Calu3 (cell line): ENCODE results near the gene FGF14. TPM values are rescaled to one million over a fixed set of nuclear protein-coding genes. Genes with fewer than 3 reads are reported as not detected.

Experiments used
- BruUV-seq: library from RNA; stranded (reverse); fragments of 400-500 nt; replicated peaks from 2 replicates; lab custom pipeline; 2021; lab: Mats Ljungman, UMichigan
- CTCF ChIA-PET: fragments of 300-600 bp; sonication (Branson Sonifier 250); formaldehyde crosslinking; loops from one replicate; lab custom pipeline; 2022; ENCODE audit warnings: antibody characterized with exemption; lab: Charles Lee
- DNase-seq: peaks from one replicate; pipeline ENCODE4 v3.0.0; 2022
- H3K27ac Mint-ChIP-seq: one replicate; pipeline ENCODE4 v1.8.0; 2022; ENCODE audit warnings: mixed read lengths; ENCODE audit not compliant: unreplicated experiment
- H3K27me3 Mint-ChIP-seq: one replicate; pipeline ENCODE4 v1.8.0; 2022; ENCODE audit warnings: mixed read lengths; ENCODE audit not compliant: unreplicated experiment
- H3K36me3 Mint-ChIP-seq: one replicate; pipeline ENCODE4 v1.8.0; 2022; ENCODE audit warnings: mild to moderate bottlenecking, moderate library complexity, mixed read lengths; ENCODE audit not compliant: insufficient read depth, unreplicated experiment
- H3K4me1 Mint-ChIP-seq: one replicate; pipeline ENCODE4 v1.8.0; 2022; ENCODE audit warnings: mild to moderate bottlenecking, low read depth, mixed read lengths; ENCODE audit not compliant: unreplicated experiment
- H3K4me3 Mint-ChIP-seq: one replicate; pipeline ENCODE4 v1.8.0; 2022; ENCODE audit warnings: mild to moderate bottlenecking, low read depth, moderate library complexity, mixed read lengths; ENCODE audit not compliant: unreplicated experiment
- H3K9me3 Mint-ChIP-seq: one replicate; pipeline ENCODE4 v1.8.0; 2022; ENCODE audit warnings: low read depth, mixed read lengths; ENCODE audit not compliant: unreplicated experiment
- intact Hi-C: fragments of 100-400 bp; cut with micrococcal nuclease; formaldehyde crosslinking; loops from one replicate; pipeline ENCODE4 v1.10.0; 2022; ENCODE audit not compliant: unreplicated experiment
- total RNA-seq: library from RNA; stranded (reverse); gene quantifications from 2 replicates; pipeline ENCODE4 v1.2.3, GENCODE V29; 2022
- TF ChIP-seq, protein P1 (sequence below): fragments of 200-600 bp; IDR thresholded peaks from one replicate; pipeline ENCODE4 v1.8.0; 2022; ENCODE audit warnings: antibody characterized with exemption; ENCODE audit not compliant: unreplicated experiment

Gene FGF14
- total RNA-seq, 1 experiment from 2014 or later: 0.21 TPM

DNA sequence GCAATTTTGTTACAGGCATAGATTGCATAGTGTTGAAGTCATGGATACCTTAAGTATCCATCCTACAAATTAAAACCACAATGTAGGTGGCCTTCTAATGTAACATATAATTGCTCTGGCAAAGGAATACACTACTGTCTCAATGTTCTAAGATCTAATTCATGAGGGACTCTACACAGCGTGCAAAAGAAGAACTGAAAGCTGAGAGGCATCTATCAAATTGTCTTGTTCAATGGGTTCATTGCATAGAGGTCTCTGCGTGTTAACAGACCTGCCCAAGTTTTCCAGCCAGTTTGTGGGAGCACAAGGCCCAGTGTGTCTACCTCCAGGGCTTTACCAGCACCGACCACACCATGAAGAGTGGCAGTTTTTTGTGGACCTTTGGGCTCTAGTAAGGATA is 498.0 kb downstream of the FGF14 start:
- Mint-ChIP-seq H3K27ac (no peak overlapping the region), H3K4me3 (no peak overlapping the region), H3K9me3 (no peaks in the 10 kb centered on the region), H3K36me3 (no peaks in the 10 kb centered on the region), H3K4me1 (no peaks in the 10 kb centered on the region), H3K27me3 (no peaks in the 10 kb centered on the region)
- TF ChIP-seq, protein P1, sequence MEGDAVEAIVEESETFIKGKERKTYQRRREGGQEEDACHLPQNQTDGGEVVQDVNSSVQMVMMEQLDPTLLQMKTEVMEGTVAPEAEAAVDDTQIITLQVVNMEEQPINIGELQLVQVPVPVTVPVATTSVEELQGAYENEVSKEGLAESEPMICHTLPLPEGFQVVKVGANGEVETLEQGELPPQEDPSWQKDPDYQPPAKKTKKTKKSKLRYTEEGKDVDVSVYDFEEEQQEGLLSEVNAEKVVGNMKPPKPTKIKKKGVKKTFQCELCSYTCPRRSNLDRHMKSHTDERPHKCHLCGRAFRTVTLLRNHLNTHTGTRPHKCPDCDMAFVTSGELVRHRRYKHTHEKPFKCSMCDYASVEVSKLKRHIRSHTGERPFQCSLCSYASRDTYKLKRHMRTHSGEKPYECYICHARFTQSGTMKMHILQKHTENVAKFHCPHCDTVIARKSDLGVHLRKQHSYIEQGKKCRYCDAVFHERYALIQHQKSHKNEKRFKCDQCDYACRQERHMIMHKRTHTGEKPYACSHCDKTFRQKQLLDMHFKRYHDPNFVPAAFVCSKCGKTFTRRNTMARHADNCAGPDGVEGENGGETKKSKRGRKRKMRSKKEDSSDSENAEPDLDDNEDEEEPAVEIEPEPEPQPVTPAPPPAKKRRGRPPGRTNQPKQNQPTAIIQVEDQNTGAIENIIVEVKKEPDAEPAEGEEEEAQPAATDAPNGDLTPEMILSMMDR: no peak
- intact Hi-C loops: no loop called here
- DNase-seq: no peak
- CTCF ChIA-PET: no interaction called here
- no TSS peak for BruUV-seq

DNA sequence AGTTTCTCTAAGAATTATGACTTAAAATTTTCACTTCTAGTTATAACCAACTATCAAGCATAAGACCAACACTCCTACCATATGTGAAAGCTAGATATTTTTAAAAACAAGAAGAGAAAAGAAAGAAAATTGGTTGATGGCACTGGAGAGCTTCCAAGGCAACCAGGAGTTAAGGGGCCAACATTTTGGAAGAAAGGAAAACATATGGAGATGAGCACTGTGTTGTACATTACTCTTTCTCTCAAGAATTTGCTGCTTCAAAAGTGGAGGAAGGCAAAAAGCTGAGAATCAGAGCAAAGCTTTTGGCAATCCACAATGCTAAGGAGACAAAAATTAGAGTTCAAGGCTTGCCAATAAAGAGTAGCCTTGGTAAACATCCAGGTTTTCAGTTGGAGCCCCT is 503.2 kb downstream of the FGF14 start:
- intact Hi-C loops: no loop called here
- no TSS peak for BruUV-seq
- Mint-ChIP-seq H3K9me3 (no peaks in the 10 kb centered on the region), H3K36me3 (no peaks in the 10 kb centered on the region), H3K27ac (no peak overlapping the region), H3K4me3 (no peak overlapping the region), H3K4me1 (peaks cover 9% of the 10 kb centered on the region), H3K27me3 (no peaks in the 10 kb centered on the region)
- CTCF ChIA-PET: no interaction called here
- no peak for DNase-seq
- TF ChIP-seq, protein P1: no peak

DNA sequence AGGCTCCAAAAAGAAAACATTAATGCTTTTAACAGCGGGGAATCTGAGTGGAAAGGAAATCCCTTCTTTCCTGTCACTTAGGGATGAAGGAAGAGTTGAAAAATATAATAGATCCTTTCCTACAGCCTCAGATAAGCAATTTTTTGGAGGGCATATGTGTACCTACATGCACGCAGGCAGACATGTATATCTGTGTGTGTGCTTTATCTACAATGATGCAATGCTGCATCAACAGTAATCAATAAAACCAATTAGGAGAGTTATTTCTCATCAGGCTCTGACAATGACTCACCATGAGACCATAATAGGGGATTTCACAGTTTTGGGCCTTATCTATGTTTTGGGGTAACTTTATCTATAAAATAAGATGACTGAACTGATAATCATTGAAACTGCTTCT is 505.3 kb downstream of the FGF14 start:
- no TSS peak for BruUV-seq
- DNase-seq: no peak
- Mint-ChIP-seq H3K4me1 (peaks cover 9% of the 10 kb centered on the region), H3K36me3 (no peaks in the 10 kb centered on the region), H3K9me3 (no peaks in the 10 kb centered on the region), H3K27me3 (no peaks in the 10 kb centered on the region), H3K27ac (no peak overlapping the region), H3K4me3 (no peak overlapping the region)
- CTCF ChIA-PET: no interaction called here
- TF ChIP-seq, protein P1: no peak
- intact Hi-C loops: no loop called here

DNA sequence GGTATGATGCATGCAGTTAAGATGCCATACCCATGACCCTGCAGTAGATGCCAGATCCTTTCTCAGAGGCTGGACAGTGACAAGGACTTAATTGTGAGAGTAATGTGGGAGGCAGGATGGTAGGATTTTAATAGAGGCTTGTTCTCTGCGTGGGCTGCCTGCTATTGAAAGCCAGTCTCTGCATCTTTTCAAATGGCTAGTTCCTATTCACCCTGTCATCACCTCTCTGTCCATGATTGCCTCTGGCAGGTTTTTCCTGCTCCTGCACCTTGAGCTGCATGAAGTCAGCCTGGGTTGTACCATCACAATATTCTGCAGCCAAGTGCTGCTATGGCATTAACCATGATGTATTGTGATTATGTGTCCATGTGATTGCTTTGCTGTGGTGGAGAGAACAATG is 508.8 kb downstream of the FGF14 start:
- BruUV-seq: no TSS peak
- no peak for DNase-seq
- intact Hi-C loops: no loop called here
- Mint-ChIP-seq H3K4me1 (peaks cover 9% of the 10 kb centered on the region), H3K9me3 (no peaks in the 10 kb centered on the region), H3K4me3 (no peak overlapping the region), H3K36me3 (no peaks in the 10 kb centered on the region), H3K27me3 (no peaks in the 10 kb centered on the region), H3K27ac (no peak overlapping the region)
- TF ChIP-seq, protein P1: no peak
- CTCF ChIA-PET: no interaction called here
